NOMO-1 treated with dmso at 0.1 percent for 144 hours (cell line): Measurements from ENCODE around the gene GABRP.

ENCODE experiments used
- DNase-seq: peaks from one replicate; lab custom pipeline; 2025; ENCODE audit not compliant: unreplicated experiment; lab: John Stamatoyannopoulos, UW

Gene GABRP

GRCh38 chr5:170860415-170860814 is 76.9 kb downstream of the GABRP start:
- no peak for DNase-seq

- no peak for DNase-seq
Observed at GRCh38 chr5:170860818-170861666, 77.5 kb downstream of the GABRP start.

GRCh38 chr5:170861667-170861916 is 78.1 kb downstream of the GABRP start:
- DNase-seq, result no peak

- peak; percentile 71 for DNase-seq
Observed at GRCh38 chr5:170861917-170862766, 78.6 kb downstream of the GABRP start, which contains the start of gene RANBP17. TSS of gene RANBP17 (plus strand) at chr5:170862018.

- DNase-seq, result no peak
Observed at GRCh38 chr5:170863646-170864045, 80.1 kb downstream of the GABRP start.
